ENCODE measurements around the gene OR5L1. TPM values are rescaled to one million over a fixed set of nuclear protein-coding genes. Genes with fewer than 3 reads are reported as not detected.

OR5L1 gene
- total RNA-seq = not detected

DNA sequence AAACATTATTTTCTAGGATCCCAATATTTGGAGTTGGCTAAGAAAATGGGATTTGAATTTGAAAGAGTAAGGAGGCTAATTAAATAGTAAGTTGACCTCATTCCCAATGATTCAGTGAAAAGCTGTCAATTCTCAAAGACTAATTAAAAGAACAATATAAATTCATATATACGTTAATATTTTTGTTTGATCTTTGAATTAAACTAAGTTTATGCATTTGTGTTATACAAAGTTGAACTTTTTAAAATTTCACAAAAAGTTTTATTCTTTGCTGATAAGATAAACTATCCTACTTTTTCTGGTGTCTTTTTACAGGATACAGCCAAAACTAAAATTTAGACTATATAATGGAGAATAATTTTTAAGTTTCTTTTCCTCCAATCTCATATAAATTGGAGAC, at the start of gene OR5L1:
OR5L1 (plus strand) TSS at position 301 of the 400 bp plus-strand sequence. CDS start 100 bp downstream, outside the sequence.
- DNase-seq (ENCODE audit: low spot score) (no peak), ATAC-seq (ENCODE audit: insufficient number of reproducible peaks, low FRiP score, low read depth) (no peak)
- H3K36me3 ChIP-seq = no peaks in the 10 kb centered on the region
- H3K9me3 ChIP-seq = no peaks in the 10 kb centered on the region
- H3K27me3 ChIP-seq (replicated peaks; ENCODE audit: insufficient read depth) = no peaks in the 10 kb centered on the region
- H3K4me1 ChIP-seq (ENCODE audit: control insufficient read depth in 1 of 2, low read depth in 2 of 2) = no peaks in the 10 kb centered on the region
- no peak within 1 kb of the TSS for H3K27ac ChIP-seq
- no peak within 1 kb of the TSS for H3K4me3 ChIP-seq
- TF ChIP-seq CTCF (IDR thresholded peaks at IDR 0.05) = no peak

DNA sequence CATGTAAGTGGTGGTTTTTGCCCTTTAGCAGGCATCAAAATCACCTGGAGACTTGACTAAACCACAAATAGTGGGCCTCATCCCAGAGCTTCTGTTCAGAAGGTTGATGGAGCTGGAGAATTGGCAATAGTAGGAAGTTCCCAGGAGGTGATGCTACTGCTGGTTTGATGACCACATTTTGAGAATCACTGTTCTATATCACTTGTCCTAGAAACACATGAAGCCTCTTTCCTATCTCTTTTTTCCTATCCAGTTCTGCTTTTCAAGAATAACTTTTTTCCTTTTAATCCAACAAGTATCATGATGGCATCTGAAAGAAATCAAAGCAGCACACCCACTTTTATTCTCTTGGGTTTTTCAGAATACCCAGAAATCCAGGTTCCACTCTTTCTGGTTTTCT, 38.0 kb upstream of the OR5L1 start, which contains the start of gene OR5D13:
OR5D13 (plus strand) TSS at position 301 of the 400 bp plus-strand sequence; CDS start at position 301, 0 bp downstream.
- Histone ChIP-seq H3K27me3 (replicated peaks; ENCODE audit: insufficient read depth) (no peaks in the 10 kb centered on the region), H3K36me3 (no peaks in the 10 kb centered on the region), H3K27ac (no peak within 1 kb of the TSS), H3K4me1 (ENCODE audit: control insufficient read depth in 1 of 2, low read depth in 2 of 2) (no peaks in the 10 kb centered on the region), H3K9me3 (no peaks in the 10 kb centered on the region), H3K4me3 (no peak within 1 kb of the TSS)
- no peak for ATAC-seq (ENCODE audit: insufficient number of reproducible peaks, low FRiP score, low read depth)
- no peak for TF ChIP-seq CTCF (IDR thresholded peaks at IDR 0.05)
- no peak for DNase-seq (ENCODE audit: low spot score)

DNA sequence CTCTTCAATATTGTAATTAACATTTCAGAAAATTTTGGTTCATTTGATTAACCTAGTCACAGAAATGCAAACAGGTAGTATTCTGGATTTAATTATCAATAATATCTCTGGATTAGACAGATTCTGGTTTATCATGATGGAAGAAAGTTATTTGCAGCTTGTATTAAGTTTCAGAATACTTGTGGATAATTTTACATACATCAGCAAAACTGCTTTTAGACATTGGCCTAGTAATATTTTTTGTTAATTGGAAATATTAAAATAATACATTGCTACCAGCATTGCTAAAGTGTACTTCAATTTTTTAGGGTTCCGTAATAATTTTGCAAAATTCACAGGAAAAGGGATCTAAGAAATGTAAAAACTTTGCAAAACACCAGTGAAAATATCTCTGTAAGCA, 19.6 kb upstream of the OR5L1 start:
- ATAC-seq (ENCODE audit: insufficient number of reproducible peaks, low FRiP score, low read depth) = no peak
- H3K27ac ChIP-seq = no peak overlapping the region
- H3K9me3 ChIP-seq = no peaks in the 10 kb centered on the region
- no peaks in the 10 kb centered on the region for H3K36me3 ChIP-seq
- H3K4me3 ChIP-seq = no peak overlapping the region
- DNase-seq (ENCODE audit: low spot score) = no peak
- no peaks in the 10 kb centered on the region for H3K27me3 ChIP-seq (replicated peaks; ENCODE audit: insufficient read depth)
- no peaks in the 10 kb centered on the region for H3K4me1 ChIP-seq (ENCODE audit: control insufficient read depth in 1 of 2, low read depth in 2 of 2)
- no peak for TF ChIP-seq CTCF (IDR thresholded peaks at IDR 0.05)

- H3K9me3 ChIP-seq = no peaks in the 10 kb centered on the region
- ATAC-seq (ENCODE audit: insufficient number of reproducible peaks, low FRiP score, low read depth) (no peak), DNase-seq (ENCODE audit: low spot score) (no peak)
- H3K27me3 ChIP-seq (replicated peaks; ENCODE audit: insufficient read depth) = no peaks in the 10 kb centered on the region
- H3K4me1 ChIP-seq (ENCODE audit: control insufficient read depth in 1 of 2, low read depth in 2 of 2) = no peaks in the 10 kb centered on the region
- H3K4me3 ChIP-seq = no peak overlapping the region
- no peak for TF ChIP-seq CTCF (IDR thresholded peaks at IDR 0.05)
- H3K36me3 ChIP-seq = no peaks in the 10 kb centered on the region
- no peak overlapping the region for H3K27ac ChIP-seq
These were observed 17.8 kb upstream of the OR5L1 start for GRCh38 chr11:55793321-55793720.

DNA sequence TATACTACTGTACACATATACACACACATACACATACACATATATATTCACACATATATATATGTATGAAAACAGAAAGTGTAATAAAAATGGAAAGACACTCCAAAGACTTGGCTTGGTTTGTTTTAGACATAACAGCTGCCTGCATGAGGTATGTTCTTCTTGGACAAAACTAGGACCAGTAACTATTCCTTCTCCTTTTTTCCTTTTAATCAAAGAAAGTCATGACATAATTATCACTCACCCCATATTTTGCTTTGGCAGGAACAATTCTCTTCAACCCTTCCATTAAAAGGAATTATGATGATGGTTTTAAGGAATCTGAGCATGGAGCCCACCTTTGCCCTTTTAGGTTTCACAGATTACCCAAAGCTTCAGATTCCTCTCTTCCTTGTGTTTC, 15.9 kb upstream of the OR5L1 start, which contains the start of gene OR5D14:
OR5D14 (plus strand) TSS at position 301 of the 400 bp plus-strand sequence; CDS start at position 301, 0 bp downstream.
- DNase-seq (ENCODE audit: low spot score) = no peak
- Histone ChIP-seq H3K9me3 (no peaks in the 10 kb centered on the region), H3K4me1 (ENCODE audit: control insufficient read depth in 1 of 2, low read depth in 2 of 2) (no peaks in the 10 kb centered on the region), H3K4me3 (no peak within 1 kb of the TSS), H3K36me3 (no peaks in the 10 kb centered on the region), H3K27me3 (replicated peaks; ENCODE audit: insufficient read depth) (no peaks in the 10 kb centered on the region), H3K27ac (no peak within 1 kb of the TSS)
- no peak for ATAC-seq (ENCODE audit: insufficient number of reproducible peaks, low FRiP score, low read depth)
- no peak for TF ChIP-seq CTCF (IDR thresholded peaks at IDR 0.05)
